ENCODE results near the gene FBP1.
"Not testable (repeated sequence)": the region's sequence is repeated elsewhere in the genome, so short reads cannot be mapped to it uniquely, and the experiment has no call there.

FBP1 gene

DNA sequence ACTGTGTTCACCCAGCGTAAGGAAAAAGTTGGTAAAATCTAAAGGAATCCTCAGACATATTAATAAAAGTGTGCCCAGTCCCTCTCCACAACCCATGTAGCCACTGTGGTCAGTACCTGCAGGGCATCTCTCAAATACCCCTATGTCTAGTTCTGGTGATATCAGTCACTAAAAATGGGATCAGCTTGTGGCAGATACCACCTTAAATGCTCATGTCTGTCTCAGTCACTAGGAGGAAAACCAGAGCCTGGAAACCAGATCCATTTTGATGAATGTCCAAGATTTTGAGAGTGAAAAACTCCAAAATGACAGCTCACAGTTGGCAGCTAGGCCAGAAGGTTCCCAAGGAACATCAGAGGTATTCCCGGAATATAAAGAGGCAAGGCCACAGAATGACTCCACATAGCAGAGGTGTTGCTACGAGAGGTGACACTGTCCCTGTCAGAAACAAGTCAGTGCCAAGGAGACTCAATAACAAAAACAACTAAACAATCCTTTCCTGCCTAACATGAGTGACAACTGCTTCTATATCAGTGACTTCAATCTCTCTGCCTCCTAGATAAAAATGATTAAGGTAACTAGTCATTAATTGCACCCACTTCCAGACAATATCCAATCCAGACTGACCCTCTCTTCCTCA, 70.9 kb downstream of the FBP1 start:
- no peak overlapping the region for H3K23ac ChIP-seq (ENCODE audit: low read length)
- H3K4me3 ChIP-seq (ENCODE audit: low read length): no peak overlapping the region
- no peaks in the 10 kb centered on the region for H3K4me1 ChIP-seq (ENCODE audit: control insufficient read depth, low read depth, low read length)
- H3K4me2 ChIP-seq (ENCODE audit: low read length): no peak overlapping the region
- H4K5ac ChIP-seq (ENCODE audit: low read length): no peak overlapping the region
- no peak overlapping the region for H3K56ac ChIP-seq (ENCODE audit: low read length)
- no peak overlapping the region for H2BK15ac ChIP-seq (replicated peaks; ENCODE audit: low read depth)
- H3K9ac ChIP-seq (ENCODE audit: low read length): no peak overlapping the region
- no peaks in the 10 kb centered on the region for H3K79me2 ChIP-seq (ENCODE audit: control insufficient read depth, insufficient read depth, low read length)
- H3K4ac ChIP-seq (ENCODE audit: low read depth, low read length): no peak overlapping the region
- H3K79me1 ChIP-seq (ENCODE audit: low read length): no peaks in the 10 kb centered on the region
- no peak overlapping the region for H4K8ac ChIP-seq (ENCODE audit: low read depth, low read length)
- no peak overlapping the region for H2AK5ac ChIP-seq (ENCODE audit: low read length)
- DNase-seq: no peak
- no peak overlapping the region for H3K27ac ChIP-seq (ENCODE audit: low read depth, low read length)
- H2BK5ac ChIP-seq (ENCODE audit: low read length): no peak overlapping the region
- H2BK120ac ChIP-seq (ENCODE audit: low read depth, low read length): no peak overlapping the region
- no peaks in the 10 kb centered on the region for H3K36me3 ChIP-seq (ENCODE audit: control insufficient read depth, insufficient read depth, low read length)
- no CpG with 5 or more reads among the region's 3 CpGs for WGBS (ENCODE audit: extremely low coverage, insufficient coverage, low lambda C conversion rate)
- no peaks in the 10 kb centered on the region for H3K27me3 ChIP-seq (ENCODE audit: insufficient read depth, low read length, poor library complexity)
- no peak overlapping the region for H3K18ac ChIP-seq (ENCODE audit: low read length)

DNA sequence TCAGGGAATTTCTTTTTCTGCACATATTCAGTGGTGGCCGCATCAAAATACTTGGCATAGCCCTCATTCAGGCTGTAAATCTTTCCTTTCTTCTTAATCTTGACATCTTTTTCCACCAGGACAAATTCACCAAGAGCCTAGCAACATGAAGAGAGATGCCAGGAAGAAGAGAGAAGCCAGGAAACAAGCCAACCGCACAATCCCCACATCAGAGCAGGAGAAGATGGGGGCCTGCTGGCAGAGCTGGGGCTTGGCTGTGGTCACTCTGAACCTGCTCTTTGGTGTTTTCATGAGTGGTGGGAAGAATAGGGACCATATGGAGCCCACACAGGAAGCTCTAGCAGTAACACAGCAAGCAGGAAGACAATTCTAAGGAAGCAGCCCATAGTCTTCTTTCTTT, 72.0 kb downstream of the FBP1 start:
- Histone ChIP-seq H3K18ac (ENCODE audit: low read length) (no peak overlapping the region), H4K5ac (ENCODE audit: low read length) (no peak overlapping the region), H2BK15ac (replicated peaks; ENCODE audit: low read depth) (no peak overlapping the region), H4K8ac (ENCODE audit: low read depth, low read length) (no peak overlapping the region), H3K79me2 (ENCODE audit: control insufficient read depth, insufficient read depth, low read length) (no peaks in the 10 kb centered on the region), H3K4me1 (ENCODE audit: control insufficient read depth, low read depth, low read length) (no peaks in the 10 kb centered on the region), H3K4me3 (ENCODE audit: low read length) (no peak overlapping the region), H3K9ac (ENCODE audit: low read length) (no peak overlapping the region), H3K23ac (ENCODE audit: low read length) (no peak overlapping the region), H2BK120ac (ENCODE audit: low read depth, low read length) (no peak overlapping the region), H3K56ac (ENCODE audit: low read length) (no peak overlapping the region), H2AK5ac (ENCODE audit: low read length) (no peak overlapping the region), H3K27ac (ENCODE audit: low read depth, low read length) (no peak overlapping the region), H3K4ac (ENCODE audit: low read depth, low read length) (no peak overlapping the region), H3K27me3 (ENCODE audit: insufficient read depth, low read length, poor library complexity) (no peaks in the 10 kb centered on the region), H3K4me2 (ENCODE audit: low read length) (no peak overlapping the region), H3K79me1 (ENCODE audit: low read length) (no peaks in the 10 kb centered on the region), H3K36me3 (ENCODE audit: control insufficient read depth, insufficient read depth, low read length) (no peaks in the 10 kb centered on the region), H2BK5ac (ENCODE audit: low read length) (no peak overlapping the region)
- no CpG with 5 or more reads among the region's 2 CpGs for WGBS (ENCODE audit: extremely low coverage, insufficient coverage, low lambda C conversion rate)
- no peak for DNase-seq

DNA sequence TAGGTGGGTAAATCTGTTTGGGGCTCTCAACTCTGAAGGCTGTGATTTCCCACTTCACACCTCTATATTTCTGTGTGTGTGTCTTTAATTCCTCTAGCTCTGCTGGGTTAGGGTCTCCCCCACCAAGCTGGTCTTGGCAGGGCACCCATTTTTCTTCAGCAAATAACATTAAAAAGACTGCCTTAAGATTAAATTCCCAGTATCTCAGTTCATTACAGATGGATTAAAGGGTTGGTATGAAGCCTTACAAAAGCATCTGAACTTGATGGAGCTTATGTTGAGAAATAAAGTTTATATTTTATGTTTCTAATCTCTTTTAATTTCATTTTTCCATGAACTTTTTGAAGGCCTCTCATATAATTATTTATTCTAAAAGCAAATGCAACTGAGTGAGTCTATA, 72.8 kb downstream of the FBP1 start:
- Histone ChIP-seq H4K8ac (ENCODE audit: low read depth, low read length) (no peak overlapping the region), H3K27me3 (ENCODE audit: insufficient read depth, low read length, poor library complexity) (no peaks in the 10 kb centered on the region), H2AK5ac (ENCODE audit: low read length) (no peak overlapping the region), H3K4me3 (ENCODE audit: low read length) (no peak overlapping the region), H2BK15ac (replicated peaks; ENCODE audit: low read depth) (no peak overlapping the region), H3K79me1 (ENCODE audit: low read length) (no peaks in the 10 kb centered on the region), H4K5ac (ENCODE audit: low read length) (no peak overlapping the region), H3K4me2 (ENCODE audit: low read length) (no peak overlapping the region), H3K36me3 (ENCODE audit: control insufficient read depth, insufficient read depth, low read length) (no peaks in the 10 kb centered on the region), H3K9ac (ENCODE audit: low read length) (no peak overlapping the region), H3K23ac (ENCODE audit: low read length) (no peak overlapping the region), H3K4ac (ENCODE audit: low read depth, low read length) (no peak overlapping the region), H3K79me2 (ENCODE audit: control insufficient read depth, insufficient read depth, low read length) (no peaks in the 10 kb centered on the region), H3K18ac (ENCODE audit: low read length) (no peak overlapping the region), H2BK120ac (ENCODE audit: low read depth, low read length) (no peak overlapping the region), H3K4me1 (ENCODE audit: control insufficient read depth, low read depth, low read length) (no peaks in the 10 kb centered on the region), H3K27ac (ENCODE audit: low read depth, low read length) (no peak overlapping the region), H3K56ac (ENCODE audit: low read length) (no peak overlapping the region), H2BK5ac (ENCODE audit: low read length) (no peak overlapping the region)
- no peak for DNase-seq

GRCh38 chr9:94564279-94564678, 75.0 kb downstream of the FBP1 start:
- H2AK5ac ChIP-seq (ENCODE audit: low read length); H2BK15ac ChIP-seq (replicated peaks; ENCODE audit: low read depth); H3K79me1 ChIP-seq (ENCODE audit: low read length); H3K36me3 ChIP-seq (ENCODE audit: control insufficient read depth, insufficient read depth, low read length); H3K27ac ChIP-seq (ENCODE audit: low read depth, low read length); H3K23ac ChIP-seq (ENCODE audit: low read length); H3K79me2 ChIP-seq (ENCODE audit: control insufficient read depth, insufficient read depth, low read length); H3K56ac ChIP-seq (ENCODE audit: low read length); H3K4ac ChIP-seq (ENCODE audit: low read depth, low read length); H3K27me3 ChIP-seq (ENCODE audit: insufficient read depth, low read length, poor library complexity); H3K18ac ChIP-seq (ENCODE audit: low read length); H3K9ac ChIP-seq (ENCODE audit: low read length); H4K8ac ChIP-seq (ENCODE audit: low read depth, low read length); H4K5ac ChIP-seq (ENCODE audit: low read length); H3K4me3 ChIP-seq (ENCODE audit: low read length); H2BK5ac ChIP-seq (ENCODE audit: low read length); H3K4me1 ChIP-seq (ENCODE audit: control insufficient read depth, low read depth, low read length); H2BK120ac ChIP-seq (ENCODE audit: low read depth, low read length); H3K4me2 ChIP-seq (ENCODE audit: low read length); DNase-seq: not testable (repeated sequence)
- WGBS (ENCODE audit: extremely low coverage, insufficient coverage, low lambda C conversion rate): no CpG with 5 or more reads among the region's 3 CpGs

- no peak overlapping the region for H3K4me3 ChIP-seq (ENCODE audit: low read length)
- no peak overlapping the region for H2BK120ac ChIP-seq (ENCODE audit: low read depth, low read length)
- H3K18ac ChIP-seq (ENCODE audit: low read length): no peak overlapping the region
- no peaks in the 10 kb centered on the region for H3K27me3 ChIP-seq (ENCODE audit: insufficient read depth, low read length, poor library complexity)
- H3K23ac ChIP-seq (ENCODE audit: low read length): no peak overlapping the region
- DNase-seq: no peak
- H4K5ac ChIP-seq (ENCODE audit: low read length): no peak overlapping the region
- no CpG with 5 or more reads among the region's 2 CpGs for WGBS (ENCODE audit: extremely low coverage, insufficient coverage, low lambda C conversion rate)
- H2BK5ac ChIP-seq (ENCODE audit: low read length): no peak overlapping the region
- no peaks in the 10 kb centered on the region for H3K36me3 ChIP-seq (ENCODE audit: control insufficient read depth, insufficient read depth, low read length)
- H3K27ac ChIP-seq (ENCODE audit: low read depth, low read length): no peak overlapping the region
- H3K79me2 ChIP-seq (ENCODE audit: control insufficient read depth, insufficient read depth, low read length): no peaks in the 10 kb centered on the region
- H3K79me1 ChIP-seq (ENCODE audit: low read length): no peaks in the 10 kb centered on the region
- no peak overlapping the region for H4K8ac ChIP-seq (ENCODE audit: low read depth, low read length)
- H2BK15ac ChIP-seq (replicated peaks; ENCODE audit: low read depth): no peak overlapping the region
- H2AK5ac ChIP-seq (ENCODE audit: low read length): no peak overlapping the region
- H3K4ac ChIP-seq (ENCODE audit: low read depth, low read length): no peak overlapping the region
- no peak overlapping the region for H3K9ac ChIP-seq (ENCODE audit: low read length)
- H3K4me1 ChIP-seq (ENCODE audit: control insufficient read depth, low read depth, low read length): no peaks in the 10 kb centered on the region
- H3K56ac ChIP-seq (ENCODE audit: low read length): no peak overlapping the region
- H3K4me2 ChIP-seq (ENCODE audit: low read length): no peak overlapping the region
Observed at GRCh38 chr9:94563548-94563947, 75.8 kb downstream of the FBP1 start.

GRCh38 chr9:94560237-94560636, 79.1 kb downstream of the FBP1 start:
- no peak overlapping the region for H2AK5ac ChIP-seq (ENCODE audit: low read length)
- WGBS (ENCODE audit: extremely low coverage, insufficient coverage, low lambda C conversion rate): no CpG with 5 or more reads among the region's 6 CpGs
- H3K4me3 ChIP-seq (ENCODE audit: low read length): no peak overlapping the region
- no peak overlapping the region for H3K23ac ChIP-seq (ENCODE audit: low read length)
- H3K79me1 ChIP-seq (ENCODE audit: low read length): no peaks in the 10 kb centered on the region
- no peaks in the 10 kb centered on the region for H3K79me2 ChIP-seq (ENCODE audit: control insufficient read depth, insufficient read depth, low read length)
- no peak overlapping the region for H2BK120ac ChIP-seq (ENCODE audit: low read depth, low read length)
- H3K4me2 ChIP-seq (ENCODE audit: low read length): no peak overlapping the region
- H3K56ac ChIP-seq (ENCODE audit: low read length): no peak overlapping the region
- H2BK15ac ChIP-seq (replicated peaks; ENCODE audit: low read depth): no peak overlapping the region
- no peaks in the 10 kb centered on the region for H3K36me3 ChIP-seq (ENCODE audit: control insufficient read depth, insufficient read depth, low read length)
- no peak overlapping the region for H2BK5ac ChIP-seq (ENCODE audit: low read length)
- no peak overlapping the region for H4K5ac ChIP-seq (ENCODE audit: low read length)
- no peak overlapping the region for H3K9ac ChIP-seq (ENCODE audit: low read length)
- H4K8ac ChIP-seq (ENCODE audit: low read depth, low read length): no peak overlapping the region
- DNase-seq: no peak
- no peaks in the 10 kb centered on the region for H3K27me3 ChIP-seq (ENCODE audit: insufficient read depth, low read length, poor library complexity)
- H3K27ac ChIP-seq (ENCODE audit: low read depth, low read length): no peak overlapping the region
- no peak overlapping the region for H3K18ac ChIP-seq (ENCODE audit: low read length)
- H3K4me1 ChIP-seq (ENCODE audit: control insufficient read depth, low read depth, low read length): no peaks in the 10 kb centered on the region
- no peak overlapping the region for H3K4ac ChIP-seq (ENCODE audit: low read depth, low read length)

Measured in mesendoderm (in vitro differentiated cells).